ENCODE measurements around the gene ASTN1. TPM values are rescaled to one million over a fixed set of nuclear protein-coding genes. Genes with fewer than 3 reads are reported as not detected.

Gene ASTN1
- total RNA-seq, 1 experiment from 2014 or later = not detected

GRCh38 chr1:176894450-176894849 lies 270.1 kb downstream of the ASTN1 start:
- DNase-seq (no peak), ATAC-seq (no peak)
- Histone ChIP-seq H3K9me3 (ENCODE audit: low read length) (no peaks in the 10 kb centered on the region), H3K27me3 (ENCODE audit: low read length) (peaks cover 37% of the 10 kb centered on the region), H3K9ac (ENCODE audit: low read length) (no peak overlapping the region), H3K4me1 (ENCODE audit: insufficient read depth, low read length) (no peaks in the 10 kb centered on the region), H3K9me2 (replicated peaks; ENCODE audit: low read length) (no peaks in the 10 kb centered on the region), H3K4me2 (ENCODE audit: low read length) (no peak overlapping the region), H3K27ac (ENCODE audit: low read length) (no peak overlapping the region), H3F3A (ENCODE audit: low read length, unreplicated experiment) (no peaks in the 10 kb centered on the region), H3K4me3 (ENCODE audit: low read length) (no peak overlapping the region), H4K20me1 (ENCODE audit: low read length) (no peaks in the 10 kb centered on the region), H2AFZ (ENCODE audit: low read length) (no peak overlapping the region), H3K36me3 (ENCODE audit: low read depth, low read length) (no peaks in the 10 kb centered on the region), H3K79me2 (ENCODE audit: low read length) (no peaks in the 10 kb centered on the region)
- POLR2A ChIA-PET (ENCODE audit: unreplicated experiment) = no interaction called here
- intact Hi-C loops (cut with micrococcal nuclease) = no loop called here
- no TSS peak for BruUV-seq (replicated peaks)
- CTCF ChIA-PET = no interaction called here
- TF ChIP-seq, protein P1, sequence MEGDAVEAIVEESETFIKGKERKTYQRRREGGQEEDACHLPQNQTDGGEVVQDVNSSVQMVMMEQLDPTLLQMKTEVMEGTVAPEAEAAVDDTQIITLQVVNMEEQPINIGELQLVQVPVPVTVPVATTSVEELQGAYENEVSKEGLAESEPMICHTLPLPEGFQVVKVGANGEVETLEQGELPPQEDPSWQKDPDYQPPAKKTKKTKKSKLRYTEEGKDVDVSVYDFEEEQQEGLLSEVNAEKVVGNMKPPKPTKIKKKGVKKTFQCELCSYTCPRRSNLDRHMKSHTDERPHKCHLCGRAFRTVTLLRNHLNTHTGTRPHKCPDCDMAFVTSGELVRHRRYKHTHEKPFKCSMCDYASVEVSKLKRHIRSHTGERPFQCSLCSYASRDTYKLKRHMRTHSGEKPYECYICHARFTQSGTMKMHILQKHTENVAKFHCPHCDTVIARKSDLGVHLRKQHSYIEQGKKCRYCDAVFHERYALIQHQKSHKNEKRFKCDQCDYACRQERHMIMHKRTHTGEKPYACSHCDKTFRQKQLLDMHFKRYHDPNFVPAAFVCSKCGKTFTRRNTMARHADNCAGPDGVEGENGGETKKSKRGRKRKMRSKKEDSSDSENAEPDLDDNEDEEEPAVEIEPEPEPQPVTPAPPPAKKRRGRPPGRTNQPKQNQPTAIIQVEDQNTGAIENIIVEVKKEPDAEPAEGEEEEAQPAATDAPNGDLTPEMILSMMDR (conservative IDR thresholded peaks at IDR 0.05; ENCODE audit: low read depth, low read length) = no peak
- TF ChIP-seq EZH2phosphoT487 (IDR thresholded peaks at IDR 0.05; ENCODE audit: borderline replicate concordance, low read length) = no peak
- TF ChIP-seq EZH2 (IDR thresholded peaks at IDR 0.05; ENCODE audit: low read length, unreplicated experiment) = no peak

DNA sequence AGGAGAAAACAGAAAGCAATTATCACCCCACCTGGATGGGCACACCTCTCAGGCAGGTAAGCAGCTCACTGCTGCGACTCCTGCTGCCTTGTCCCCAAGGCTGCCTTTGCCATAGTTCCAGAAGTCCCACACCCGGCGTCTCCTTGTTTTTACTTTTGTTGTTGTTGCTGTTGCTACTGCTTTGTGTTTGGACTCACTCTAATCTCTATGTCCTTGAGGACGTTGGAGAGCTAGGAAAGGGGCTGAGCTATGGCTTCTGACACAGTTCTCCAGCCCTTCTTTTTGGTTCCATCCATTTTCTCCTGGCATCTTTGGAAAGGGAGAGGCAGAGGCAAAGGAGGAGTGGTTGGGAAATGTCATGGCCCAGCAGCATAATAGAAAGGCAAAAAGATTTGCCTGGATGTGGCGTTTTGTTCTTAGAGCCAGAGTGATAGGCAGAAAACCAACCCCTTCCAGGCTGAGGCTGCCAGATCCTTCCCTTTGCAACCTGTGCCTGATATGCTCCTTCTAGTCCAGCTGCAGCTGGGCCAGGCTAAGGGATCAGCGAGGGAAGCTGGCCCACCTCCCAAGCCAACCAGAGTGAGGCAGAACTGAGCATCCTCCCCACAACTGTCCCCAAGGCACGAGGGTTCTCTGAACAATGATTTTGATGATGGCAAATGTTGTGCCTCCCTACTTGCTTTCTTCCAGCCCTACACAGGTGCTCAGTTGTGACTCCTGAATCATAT lies 270.7 kb downstream of the ASTN1 start:
- ChIA-PET POLR2A (ENCODE audit: unreplicated experiment) (no interaction called here), CTCF (no interaction called here)
- DNase-seq (no peak), ATAC-seq (no peak)
- Histone ChIP-seq H3K9ac (ENCODE audit: low read length) (no peak overlapping the region), H2AFZ (ENCODE audit: low read length) (no peak overlapping the region), H3K79me2 (ENCODE audit: low read length) (no peaks in the 10 kb centered on the region), H3K9me2 (replicated peaks; ENCODE audit: low read length) (no peaks in the 10 kb centered on the region), H3K27ac (ENCODE audit: low read length) (no peak overlapping the region), H3K9me3 (ENCODE audit: low read length) (no peaks in the 10 kb centered on the region), H3K4me2 (ENCODE audit: low read length) (no peak overlapping the region), H4K20me1 (ENCODE audit: low read length) (no peaks in the 10 kb centered on the region), H3K36me3 (ENCODE audit: low read depth, low read length) (no peaks in the 10 kb centered on the region), H3F3A (ENCODE audit: low read length, unreplicated experiment) (no peaks in the 10 kb centered on the region), H3K27me3 (ENCODE audit: low read length) (peaks cover 37% of the 10 kb centered on the region), H3K4me1 (ENCODE audit: insufficient read depth, low read length) (no peaks in the 10 kb centered on the region), H3K4me3 (ENCODE audit: low read length) (no peak overlapping the region)
- no peak for TF ChIP-seq EZH2phosphoT487 (IDR thresholded peaks at IDR 0.05; ENCODE audit: borderline replicate concordance, low read length)
- TF ChIP-seq, protein P1 (conservative IDR thresholded peaks at IDR 0.05; ENCODE audit: low read depth, low read length) = no peak
- no peak for TF ChIP-seq EZH2 (IDR thresholded peaks at IDR 0.05; ENCODE audit: low read length, unreplicated experiment)
- BruUV-seq (replicated peaks) = no TSS peak
- intact Hi-C loops (cut with micrococcal nuclease) = no loop called here

- BruUV-seq (replicated peaks) = no TSS peak
- no peak for DNase-seq
- H3K4me2 ChIP-seq (ENCODE audit: low read length) = no peak overlapping the region
- no peak overlapping the region for H3K27ac ChIP-seq (ENCODE audit: low read length)
- H3K9me3 ChIP-seq (ENCODE audit: low read length) = no peaks in the 10 kb centered on the region
- H3K9ac ChIP-seq (ENCODE audit: low read length) = no peak overlapping the region
- H3K4me3 ChIP-seq (ENCODE audit: low read length) = no peak overlapping the region
- no peaks in the 10 kb centered on the region for H3K36me3 ChIP-seq (ENCODE audit: low read depth, low read length)
- peaks cover 15% of the 10 kb centered on the region for H3K27me3 ChIP-seq (ENCODE audit: low read length)
- no peaks in the 10 kb centered on the region for H4K20me1 ChIP-seq (ENCODE audit: low read length)
- H3K9me2 ChIP-seq (replicated peaks; ENCODE audit: low read length) = no peaks in the 10 kb centered on the region
- ChIA-PET POLR2A (ENCODE audit: unreplicated experiment) (no interaction called here), CTCF (no interaction called here)
- intact Hi-C loops (cut with micrococcal nuclease) = no loop called here
- H3K4me1 ChIP-seq (ENCODE audit: insufficient read depth, low read length) = no peaks in the 10 kb centered on the region
- no peak for ATAC-seq
- no peaks in the 10 kb centered on the region for H3F3A ChIP-seq (ENCODE audit: low read length, unreplicated experiment)
- H2AFZ ChIP-seq (ENCODE audit: low read length) = no peak overlapping the region
- no peaks in the 10 kb centered on the region for H3K79me2 ChIP-seq (ENCODE audit: low read length)
- TF ChIP-seq EZH2 (IDR thresholded peaks at IDR 0.05; ENCODE audit: low read length, unreplicated experiment) (no peak), EZH2phosphoT487 (IDR thresholded peaks at IDR 0.05; ENCODE audit: borderline replicate concordance, low read length) (no peak)
- TF ChIP-seq, protein P1 (conservative IDR thresholded peaks at IDR 0.05; ENCODE audit: low read depth, low read length) = no peak
Observed at GRCh38 chr1:176888471-176889032, 276.0 kb downstream of the ASTN1 start.
